Heart left ventricle (tissue), 16 donors: ENCODE data around the gene PRELID2. TPM values are rescaled to one million over a fixed set of nuclear protein-coding genes. Genes with fewer than 3 reads are reported as not detected.

ENCODE experiments used
- ATAC-seq, 4 donors: fragments of 200-7000 bp; cut with Tn5 transposase; one replicate each; pipeline ENCODE4 v1.9.1; 2020 to 2022; ENCODE audit warnings: moderate library complexity in 4 of 4, mild to moderate bottlenecking in 3 of 4, moderate number of reproducible peaks in 1 of 4
- DNase-seq, 5 donors: peaks; one replicate each; pipeline ENCODE4 v3.0.0-alpha.2; 2020
- H3K27ac ChIP-seq, 12 donors: fragments of 200-600 bp; sonication (generic) in 4 of 12; one replicate each; pipeline versions ENCODE4 v1.5.0 to v1.8.0; 2016 to 2022; ENCODE audit warnings: mild to moderate bottlenecking in 2 of 12
- H3K27me3 ChIP-seq, 9 donors: fragments of 200-600 bp; sonication (generic) in 2 of 9; one replicate each; pipeline versions ENCODE4 v1.5.1 to v1.8.0; 2016 to 2022; ENCODE audit warnings: mild to moderate bottlenecking in 3 of 9
- H3K36me3 ChIP-seq, 9 donors: fragments of 200-600 bp; sonication (generic) in 2 of 9; one replicate each; pipeline versions ENCODE4 v1.5.0 to v1.8.0; 2018 to 2022; ENCODE audit warnings: mild to moderate bottlenecking in 2 of 9
- H3K4me1 ChIP-seq, 12 donors: fragments of 200-600 bp; sonication (generic) in 4 of 12; one replicate each; pipeline versions ENCODE4 v1.5.0 to v1.8.0; 2016 to 2022; ENCODE audit warnings: mild to moderate bottlenecking in 3 of 12
- H3K4me3 ChIP-seq, 12 donors: fragments of 200-600 bp; sonication (generic) in 4 of 12; one replicate each; pipeline versions ENCODE4 v1.5.0 to v1.8.0; 2017 to 2022; ENCODE audit warnings: mild to moderate bottlenecking in 9 of 12, moderate library complexity in 4 of 12
- H3K9me3 ChIP-seq, 12 donors: fragments of 200-600 bp; sonication (generic) in 4 of 12; one replicate each; pipeline versions ENCODE4 v1.5.0 to v1.8.0; 2016 to 2022; ENCODE audit warnings: mild to moderate bottlenecking in 1 of 12
- CTCF ChIP-seq, 12 donors: fragments of 200-600 bp; sonication (generic) in 4 of 12; IDR thresholded peaks; one replicate each; pipeline versions ENCODE4 v1.5.0 to v1.8.0; 2018 to 2022; ENCODE audit warnings: antibody characterized with exemption in 12 of 12, mild to moderate bottlenecking in 5 of 12
- POLR2A ChIP-seq, 2 donors: fragments of 450-650 bp; IDR thresholded peaks; one replicate each; pipeline ENCODE4 v1.6.1; 2017; ENCODE audit warnings: antibody characterized with exemption in 2 of 2, mild to moderate bottlenecking in 2 of 2, moderate library complexity in 2 of 2
- WGBS, 4 donors: extraction: QIAGEN DNeasy Blood & Tissue Kit in 2 of 4; methylation state at CpG; one replicate each; pipeline versions ENCODE4 v1.1.5 to v1.1.7; 2013 to 2018; 5-methylcytosine and 5-hydroxymethylcytosine counted together
- intact Hi-C, 10 donors: fragments of 100-400 bp; cut with DNase I; formaldehyde crosslinking; loops; one replicate each; pipeline versions ENCODE4 v1.11.1 to v1.14.2; 2022
- polyA plus RNA-seq, 2 donors: library from polyadenylated mRNA; stranded (reverse); fragments of 200-250 nt; gene quantifications; one replicate each; pipeline ENCODE4 v1.2.3, GENCODE V29; 2013
- total RNA-seq, 9 donors: library from RNA; depleted of rRNA in 2 of 9; stranded (reverse); fragments of >200 nt in 2 of 9; fragmentation: NEBNext Ultra II Directional in 3 of 9; extraction: Animal tissue kit (Norgen Biotek cat#: 25700) in 3 of 9; gene quantifications; one replicate each; pipeline versions ENCODE4 v1.1.0 to v1.2.4, GENCODE V29; 2016 to 2023
- donor health status: ischemic (EF 13 %, LVEDD 7.1; RV severe dilation, severe dysfunction).
- donor health status: healthy with polysubstance abuse.
- donor health status: DM: no; HTN: yes; CAD: no.
- donor health status: DM: no; HTN: no; CAD: no.
- donor health status: ischemic (EF 25% LVEDD 6.9; RV normal size, moderate dysfunction).
- donor health status: ischemic (EF 25% LVEDD 5.7; RV mildly dilated, moderate dysfunction).
- donor health status: healthy.
- donor health status: DM: yes; HTN: yes; CAD: no.
- donor health status: ischemic (EF 35%, LVEDD 5.7; RV mildly dilated, moderate dysfunction).
- donor health status: nonischemic (EF 11% LVEDD 7.7; RV severe dilation, severe dysfunction).
- donor health status: DM: yes; HTN: yes; CAD: no.
- donor health status: PGD.
- donor health status: ischemic (EF 29% LVEDD 5.4; RV normal size, mild dysfunction).
- donor health status: nonischemic (EF 23%, LVEDD 6.1; RV moderate dilation, normal function).

The PRELID2 gene
- total and polyA plus RNA-seq, 11 donors, result 1.2 to 26.7 (median 9.1) TPM

- TF ChIP-seq CTCF (IDR thresholded peaks at IDR 0.05), result peak; percentile 6 to 50 (median 20)
- no peak for TF ChIP-seq POLR2A (IDR thresholded peaks at IDR 0.05)
- Histone ChIP-seq H3K27me3 (no peaks in the 10 kb centered on the region), H3K9me3 (no peaks in the 10 kb centered on the region), H3K4me3 (no peak overlapping the region), H3K36me3 (peaks cover 0 to 28% (median 0%) of the 10 kb centered on the region in 9 donors), H3K4me1 (peaks cover 0 to 9% (median 0%) of the 10 kb centered on the region in 12 donors), H3K27ac (no peak overlapping the region)
- no peak for DNase-seq
- ATAC-seq, result peak in 3 of 4 donors; percentile 76 to 82 (median 81)
- intact Hi-C loops, result loop anchor here in 3 of 10 donors (5.0 to 10.0 kb wide), 3 partner anchors 127 to 1607 kb away; no protein-coding TSS in a partner anchor
- 73 to 80% (median 74%) methylated on average over 3 of the region's 3 CpGs for WGBS, 4 donors
Observed at GRCh38 chr5:145811834-145812625, 23.1 kb downstream of the PRELID2 start.

GRCh38 chr5:145806923-145807322 lies 28.2 kb downstream of the PRELID2 start:
- DNase-seq, result no peak
- Histone ChIP-seq H3K27me3 (no peaks in the 10 kb centered on the region), H3K27ac (no peak overlapping the region), H3K36me3 (peaks cover 0 to 12% (median 0%) of the 10 kb centered on the region in 9 donors), H3K4me1 (peaks cover 0 to 4% (median 0%) of the 10 kb centered on the region in 12 donors), H3K9me3 (no peaks in the 10 kb centered on the region), H3K4me3 (no peak overlapping the region)
- ATAC-seq, result no peak
- TF ChIP-seq CTCF (IDR thresholded peaks at IDR 0.05), result no peak
- TF ChIP-seq POLR2A (IDR thresholded peaks at IDR 0.05), result no peak
- intact Hi-C loops, result no loop called here
- WGBS, 4 donors, result 94 to 97% (median 95%) methylated on average over 5 of the region's 5 CpGs

GRCh38 chr5:145805819-145806218 lies 29.3 kb downstream of the PRELID2 start:
- Histone ChIP-seq H3K27me3 (no peaks in the 10 kb centered on the region), H3K9me3 (no peaks in the 10 kb centered on the region), H3K27ac (no peak overlapping the region), H3K4me1 (no peaks in the 10 kb centered on the region), H3K36me3 (peaks cover 0 to 12% (median 0%) of the 10 kb centered on the region in 9 donors), H3K4me3 (no peak overlapping the region)
- ATAC-seq, result no peak
- no peak for DNase-seq
- WGBS, 4 donors, result 89 to 93% (median 91%) methylated on average over 4 of the region's 4 CpGs
- intact Hi-C loops, result no loop called here
- TF ChIP-seq CTCF (IDR thresholded peaks at IDR 0.05), result no peak
- no peak for TF ChIP-seq POLR2A (IDR thresholded peaks at IDR 0.05)

GRCh38 chr5:145804701-145805100 lies 30.4 kb downstream of the PRELID2 start:
- Histone ChIP-seq H3K9me3 (no peaks in the 10 kb centered on the region), H3K36me3 (peaks cover 0 to 7% (median 0%) of the 10 kb centered on the region in 9 donors), H3K4me3 (no peak overlapping the region), H3K27ac (no peak overlapping the region), H3K27me3 (no peaks in the 10 kb centered on the region), H3K4me1 (no peaks in the 10 kb centered on the region)
- WGBS, 4 donors, result 95 to 98% (median 96%) methylated on average over 3 of the region's 3 CpGs
- TF ChIP-seq CTCF (IDR thresholded peaks at IDR 0.05), result no peak
- TF ChIP-seq POLR2A (IDR thresholded peaks at IDR 0.05), result no peak
- DNase-seq (no peak), ATAC-seq (no peak)
- intact Hi-C loops, result no loop called here
